ENCODE results near the gene LANCL2.

LANCL2 gene

GRCh38 chr7:55427800-55428199 lies 62.7 kb downstream of the LANCL2 start:
- H3K27me3 ChIP-seq, result no peaks in the 10 kb centered on the region
- TF ChIP-seq CTCF (IDR thresholded peaks at IDR 0.05; ENCODE audit: low read depth, low read length), result no peak
- H3K4me1 ChIP-seq, result no peaks in the 10 kb centered on the region
- no peaks in the 10 kb centered on the region; the same call in 1 of the 2 replicates for H3K36me3 ChIP-seq
- H3K9me3 ChIP-seq, result no peaks in the 10 kb centered on the region
- H3K4me3 ChIP-seq (ENCODE audit: low read depth, low read length), result no peak overlapping the region
- no peak for DNase-seq

GRCh38 chr7:55429835-55430499 lies 64.8 kb downstream of the LANCL2 start:
- Histone ChIP-seq H3K4me3 (ENCODE audit: low read depth, low read length) (no peak overlapping the region), H3K9me3 (no peaks in the 10 kb centered on the region), H3K36me3 (no peaks in the 10 kb centered on the region; the same call in 1 of the 2 replicates), H3K4me1 (no peaks in the 10 kb centered on the region), H3K27me3 (no peaks in the 10 kb centered on the region)
- TF ChIP-seq CTCF (IDR thresholded peaks at IDR 0.05; ENCODE audit: low read depth, low read length), result no peak
- DNase-seq, result no peak

- Histone ChIP-seq H3K9me3 (no peaks in the 10 kb centered on the region), H3K4me3 (ENCODE audit: low read depth, low read length) (no peak overlapping the region), H3K4me1 (no peaks in the 10 kb centered on the region), H3K36me3 (no peaks in the 10 kb centered on the region), H3K27me3 (no peaks in the 10 kb centered on the region)
- no peak for TF ChIP-seq CTCF (IDR thresholded peaks at IDR 0.05; ENCODE audit: low read depth, low read length)
- DNase-seq, result no peak
Observed at GRCh38 chr7:55431898-55432297, 66.8 kb downstream of the LANCL2 start.

GRCh38 chr7:55432506-55432905 lies 67.4 kb downstream of the LANCL2 start:
- no peaks in the 10 kb centered on the region for H3K9me3 ChIP-seq
- no peak for DNase-seq
- no peaks in the 10 kb centered on the region for H3K36me3 ChIP-seq
- no peak for TF ChIP-seq CTCF (IDR thresholded peaks at IDR 0.05; ENCODE audit: low read depth, low read length)
- no peaks in the 10 kb centered on the region for H3K27me3 ChIP-seq
- no peaks in the 10 kb centered on the region for H3K4me1 ChIP-seq
- no peak overlapping the region for H3K4me3 ChIP-seq (ENCODE audit: low read depth, low read length)

GRCh38 chr7:55432939-55433784 lies 68.0 kb downstream of the LANCL2 start:
- peak; percentile 50 for DNase-seq

More at GRCh38 chr7:55432939-55433784, 68.0 kb downstream of the LANCL2 start:
- H3K4me3 ChIP-seq (ENCODE audit: low read depth, low read length), result no peak overlapping the region
- H3K9me3 ChIP-seq, result no peaks in the 10 kb centered on the region
- H3K36me3 ChIP-seq, result no peaks in the 10 kb centered on the region
- no peaks in the 10 kb centered on the region for H3K4me1 ChIP-seq
- H3K27me3 ChIP-seq, result no peaks in the 10 kb centered on the region
- peak; percentile 79 for TF ChIP-seq CTCF (IDR thresholded peaks at IDR 0.05; ENCODE audit: low read depth, low read length)
